ENCODE measurements around the gene ARHGEF7. TPM values are rescaled to one million over a fixed set of nuclear protein-coding genes. Genes with fewer than 3 reads are reported as not detected.
"Not testable (repeated sequence)": the region's sequence is repeated elsewhere in the genome, so short reads cannot be mapped to it uniquely, and the experiment has no call there.

The ARHGEF7 gene
- total RNA-seq, 1 experiment from 2014 or later = 100 TPM

DNA sequence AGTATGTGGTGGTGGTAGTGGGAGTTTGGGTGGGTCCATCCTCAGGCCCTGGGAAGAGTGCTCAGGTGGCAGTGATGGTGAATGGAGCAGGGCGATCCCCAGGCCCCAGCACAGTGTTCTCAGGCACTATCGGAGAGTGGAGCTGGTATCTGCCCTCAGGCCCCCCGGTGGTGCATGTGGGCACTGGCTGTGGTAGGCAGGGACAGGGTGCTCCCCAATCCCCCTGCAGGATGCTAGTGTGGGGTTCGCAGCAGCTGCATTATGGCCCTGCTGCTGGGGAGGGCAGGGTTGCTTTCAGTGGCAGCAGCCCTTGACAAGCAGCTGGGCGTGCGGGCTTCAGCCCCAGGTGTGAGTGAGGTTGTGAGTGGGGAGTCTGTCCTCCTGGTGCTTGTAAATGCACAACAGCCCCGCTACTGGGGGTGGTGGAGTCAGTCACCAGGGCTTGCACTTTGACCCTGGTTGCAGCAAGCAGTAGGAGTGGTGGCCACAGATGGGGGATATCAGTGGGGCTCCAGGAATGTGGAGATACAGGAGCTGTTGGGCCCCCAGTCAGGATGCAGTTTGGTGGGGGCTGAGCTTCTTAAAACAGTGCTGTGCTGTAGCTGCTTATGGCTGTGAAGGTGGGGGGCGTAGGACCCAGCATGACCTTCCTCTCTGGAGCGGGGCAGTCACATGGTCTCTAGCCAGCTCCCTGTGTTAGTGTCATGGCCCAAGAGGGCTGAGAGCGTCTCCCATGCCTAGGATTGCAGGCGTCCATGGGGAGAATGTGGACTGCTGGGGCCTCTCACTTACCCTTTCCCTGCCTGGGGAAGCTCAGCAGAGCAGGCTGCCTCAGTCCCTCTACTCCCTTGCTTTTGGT, 38.7 kb upstream of the ARHGEF7 start:
- Histone ChIP-seq H4K20me1 (ENCODE audit: insufficient read depth, low read depth, low read length) (no peaks in the 10 kb centered on the region), H3K36me3 (ENCODE audit: insufficient read depth, low read length) (no peaks in the 10 kb centered on the region), H3K4me1 (ENCODE audit: low read length) (no peaks in the 10 kb centered on the region), H3K27me3 (ENCODE audit: low read length) (0 out of 2 replicates have a peak, but pooled peaks cover 3% of the 10 kb centered on the region), H3K27ac (ENCODE audit: low read length) (no peak overlapping the region), H3K79me2 (ENCODE audit: low read length) (no peaks in the 10 kb centered on the region), H3K4me2 (ENCODE audit: low read depth, low read length, poor library complexity, severe bottlenecking) (no peak overlapping the region), H3K4me3 (ENCODE audit: low read length) (no peak overlapping the region), H3K9me2 (replicated peaks; ENCODE audit: insufficient read depth, low read length) (no peaks in the 10 kb centered on the region), H3K9me3 (ENCODE audit: low read length) (peaks cover 18% of the 10 kb centered on the region), H3K9ac (ENCODE audit: low read length) (no peak overlapping the region), H2AFZ (ENCODE audit: low read length) (no peak overlapping the region)
- DNase-seq = peak; percentile 44

DNA sequence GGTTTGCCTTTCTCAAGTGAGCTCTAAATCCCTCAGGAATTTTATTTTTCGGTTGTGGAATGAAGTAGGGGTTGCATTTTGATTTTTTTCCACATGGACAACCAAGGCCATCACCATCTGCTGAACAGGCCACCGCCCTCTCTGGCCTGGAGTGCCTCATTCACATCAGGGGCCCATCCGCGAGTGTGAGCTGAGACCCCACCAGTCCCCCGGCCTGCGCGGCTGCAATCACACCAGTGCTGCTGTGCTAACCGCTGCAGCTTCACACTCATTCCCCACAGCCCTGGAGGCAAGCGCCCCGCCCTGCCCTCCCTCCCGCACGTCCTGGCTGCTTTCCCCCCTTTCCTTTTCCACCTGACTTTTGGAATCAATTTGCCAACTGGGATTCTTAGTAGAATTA, 35.7 kb upstream of the ARHGEF7 start:
- Histone ChIP-seq H2AFZ (ENCODE audit: low read length) (no peak overlapping the region), H3K9me3 (ENCODE audit: low read length) (peaks cover 11% of the 10 kb centered on the region), H3K4me3 (ENCODE audit: low read length) (no peak overlapping the region), H3K9ac (ENCODE audit: low read length) (no peak overlapping the region), H3K27ac (ENCODE audit: low read length) (no peak overlapping the region), H3K4me1 (ENCODE audit: low read length) (no peaks in the 10 kb centered on the region), H4K20me1 (ENCODE audit: insufficient read depth, low read depth, low read length) (no peaks in the 10 kb centered on the region), H3K79me2 (ENCODE audit: low read length) (no peaks in the 10 kb centered on the region), H3K9me2 (replicated peaks; ENCODE audit: insufficient read depth, low read length) (no peaks in the 10 kb centered on the region), H3K27me3 (ENCODE audit: low read length) (no peaks in the 10 kb centered on the region), H3K36me3 (ENCODE audit: insufficient read depth, low read length) (no peaks in the 10 kb centered on the region), H3K4me2 (ENCODE audit: low read depth, low read length, poor library complexity, severe bottlenecking) (no peak overlapping the region)
- no peak for DNase-seq

DNA sequence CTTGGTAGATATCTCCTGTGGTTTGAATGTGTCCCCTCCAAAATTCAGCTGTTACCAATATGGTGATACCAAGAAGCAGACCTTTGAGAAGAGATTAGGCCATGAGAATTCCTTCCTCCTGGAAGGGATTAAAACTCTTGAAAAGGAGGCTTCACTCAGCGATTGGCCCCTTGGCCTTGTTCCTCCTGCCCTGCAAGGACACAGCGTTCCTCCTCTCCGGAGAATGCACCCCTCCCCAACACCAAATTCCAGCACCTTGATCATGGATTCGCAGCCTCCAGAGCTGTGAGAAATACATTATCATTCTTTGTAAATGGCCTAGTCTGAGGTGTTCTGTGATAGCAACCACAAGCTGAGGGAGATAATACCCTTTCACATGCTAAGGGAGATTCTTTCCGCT, 34.5 kb upstream of the ARHGEF7 start:
- Histone ChIP-seq H3K79me2 (ENCODE audit: low read length) (no peaks in the 10 kb centered on the region), H3K4me1 (ENCODE audit: low read length) (no peaks in the 10 kb centered on the region), H2AFZ (ENCODE audit: low read length) (no peak overlapping the region), H3K9me2 (replicated peaks; ENCODE audit: insufficient read depth, low read length) (no peaks in the 10 kb centered on the region), H3K27me3 (ENCODE audit: low read length) (no peaks in the 10 kb centered on the region), H3K4me3 (ENCODE audit: low read length) (no peak overlapping the region), H3K36me3 (ENCODE audit: insufficient read depth, low read length) (no peaks in the 10 kb centered on the region), H3K4me2 (ENCODE audit: low read depth, low read length, poor library complexity, severe bottlenecking) (no peak overlapping the region), H3K27ac (ENCODE audit: low read length) (no peak overlapping the region), H3K9ac (ENCODE audit: low read length) (no peak overlapping the region), H4K20me1 (ENCODE audit: insufficient read depth, low read depth, low read length) (no peaks in the 10 kb centered on the region), H3K9me3 (ENCODE audit: low read length) (no peaks in the 10 kb centered on the region; the same call in 1 of the 2 replicates)
- no peak for DNase-seq

DNA sequence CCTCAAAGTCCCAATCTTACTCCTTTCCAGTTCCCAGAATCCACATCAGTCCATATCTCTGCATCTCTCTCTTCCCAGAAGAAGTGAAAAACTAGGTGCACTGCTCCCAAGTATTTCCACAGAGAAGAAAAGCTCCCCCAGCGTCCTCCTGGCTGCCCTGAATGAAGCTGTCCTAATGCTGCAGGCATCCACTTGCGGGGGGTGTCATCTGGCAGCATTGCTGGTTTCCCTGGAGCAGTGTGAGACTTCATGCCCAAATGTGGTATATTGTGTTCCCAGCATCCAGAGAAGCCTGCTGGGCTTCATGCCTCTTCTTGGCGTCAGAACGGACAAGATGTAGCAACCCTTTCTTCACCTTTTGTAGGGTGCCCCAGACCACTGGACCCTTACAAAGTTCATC, 32.9 kb upstream of the ARHGEF7 start:
- Histone ChIP-seq H3K9me2 (replicated peaks; ENCODE audit: insufficient read depth, low read length) (no peaks in the 10 kb centered on the region), H3K79me2 (ENCODE audit: low read length) (no peaks in the 10 kb centered on the region), H3K4me2 (ENCODE audit: low read depth, low read length, poor library complexity, severe bottlenecking) (no peak overlapping the region), H3K27ac (ENCODE audit: low read length) (no peak overlapping the region), H4K20me1 (ENCODE audit: insufficient read depth, low read depth, low read length) (no peaks in the 10 kb centered on the region), H3K4me3 (ENCODE audit: low read length) (no peak overlapping the region), H3K4me1 (ENCODE audit: low read length) (no peaks in the 10 kb centered on the region), H3K36me3 (ENCODE audit: insufficient read depth, low read length) (no peaks in the 10 kb centered on the region), H3K27me3 (ENCODE audit: low read length) (no peaks in the 10 kb centered on the region), H3K9me3 (ENCODE audit: low read length) (no peaks in the 10 kb centered on the region), H2AFZ (ENCODE audit: low read length) (no peak overlapping the region), H3K9ac (ENCODE audit: low read length) (no peak overlapping the region)
- no peak for DNase-seq

DNA sequence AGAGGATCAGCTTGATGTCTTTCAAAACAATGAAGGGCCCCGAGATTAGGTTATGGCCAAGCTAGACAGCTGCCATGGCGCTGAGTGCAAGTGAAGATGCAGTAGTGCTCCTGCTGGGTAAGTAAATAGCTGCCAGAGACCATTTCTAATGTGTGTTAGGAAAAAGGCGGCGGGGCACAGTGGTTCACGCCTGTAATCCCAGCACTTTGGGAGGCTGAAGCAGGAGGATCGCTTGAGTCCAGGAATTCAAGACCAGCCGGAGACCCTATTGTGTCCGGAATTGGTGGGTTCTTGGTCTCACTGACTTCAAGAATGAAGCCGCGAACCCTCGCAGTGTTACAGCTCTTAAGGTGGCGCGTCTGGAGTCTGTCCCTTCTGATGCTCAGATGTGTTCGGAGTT, 32.3 kb upstream of the ARHGEF7 start:
- DNase-seq; H3K4me1 ChIP-seq (ENCODE audit: low read length); H3K9me3 ChIP-seq (ENCODE audit: low read length); H3K36me3 ChIP-seq (ENCODE audit: insufficient read depth, low read length); H3K4me2 ChIP-seq (ENCODE audit: low read depth, low read length, poor library complexity, severe bottlenecking); H4K20me1 ChIP-seq (ENCODE audit: insufficient read depth, low read depth, low read length); H3K27me3 ChIP-seq (ENCODE audit: low read length); H3K27ac ChIP-seq (ENCODE audit: low read length); H3K79me2 ChIP-seq (ENCODE audit: low read length); H3K4me3 ChIP-seq (ENCODE audit: low read length); H3K9ac ChIP-seq (ENCODE audit: low read length); H2AFZ ChIP-seq (ENCODE audit: low read length); H3K9me2 ChIP-seq (replicated peaks; ENCODE audit: insufficient read depth, low read length): not testable (repeated sequence)

DNA sequence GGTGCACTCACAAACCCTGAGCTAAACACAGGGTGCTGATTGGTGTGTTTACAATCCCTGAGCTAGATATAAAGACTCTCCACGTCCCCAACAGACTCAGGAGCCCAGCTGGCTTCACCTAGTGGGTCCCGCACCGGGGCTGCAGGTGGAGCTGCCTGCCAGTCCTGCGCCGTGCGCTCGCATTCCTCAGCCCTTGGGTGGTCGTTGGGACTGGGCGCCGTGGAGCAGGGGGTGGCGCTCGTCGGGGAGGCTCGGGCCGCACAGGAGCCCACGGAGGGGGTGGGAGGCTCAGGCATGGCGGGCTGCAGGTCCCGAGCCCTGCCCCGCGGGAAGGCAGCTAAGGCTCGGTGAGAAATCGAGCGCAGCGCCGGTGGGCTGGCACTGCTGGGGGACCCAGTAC, 31.4 kb upstream of the ARHGEF7 start:
- H3K4me1 ChIP-seq (ENCODE audit: low read length); H3K4me2 ChIP-seq (ENCODE audit: low read depth, low read length, poor library complexity, severe bottlenecking); H3K4me3 ChIP-seq (ENCODE audit: low read length); H3K27me3 ChIP-seq (ENCODE audit: low read length); H3K9ac ChIP-seq (ENCODE audit: low read length); H3K36me3 ChIP-seq (ENCODE audit: insufficient read depth, low read length); DNase-seq; H3K79me2 ChIP-seq (ENCODE audit: low read length); H3K9me2 ChIP-seq (replicated peaks; ENCODE audit: insufficient read depth, low read length); H2AFZ ChIP-seq (ENCODE audit: low read length); H4K20me1 ChIP-seq (ENCODE audit: insufficient read depth, low read depth, low read length); H3K9me3 ChIP-seq (ENCODE audit: low read length); H3K27ac ChIP-seq (ENCODE audit: low read length): not testable (repeated sequence)

DNA sequence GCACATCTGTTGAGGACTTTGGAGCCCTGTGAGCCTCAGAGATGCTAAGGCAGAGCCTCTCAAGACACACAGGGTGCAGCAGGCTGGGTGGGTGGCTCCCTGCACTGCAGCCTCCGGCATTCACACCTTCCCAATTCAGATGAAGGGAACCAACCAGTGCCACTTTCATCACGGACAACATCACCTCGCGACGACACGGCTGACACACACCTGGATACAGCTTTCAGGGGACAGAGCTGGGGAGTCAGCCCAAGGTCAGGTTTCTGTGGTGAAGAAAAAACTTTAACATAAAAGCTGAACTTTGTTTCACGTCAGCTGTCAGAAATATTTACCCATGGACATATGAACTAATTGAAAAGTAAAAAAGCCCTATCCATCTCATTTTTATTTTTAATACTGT, 24.9 kb upstream of the ARHGEF7 start:
- Histone ChIP-seq H3K27ac (ENCODE audit: low read length) (no peak overlapping the region), H3K9me2 (replicated peaks; ENCODE audit: insufficient read depth, low read length) (no peaks in the 10 kb centered on the region), H2AFZ (ENCODE audit: low read length) (no peak overlapping the region), H4K20me1 (ENCODE audit: insufficient read depth, low read depth, low read length) (no peaks in the 10 kb centered on the region), H3K9me3 (ENCODE audit: low read length) (no peaks in the 10 kb centered on the region), H3K4me1 (ENCODE audit: low read length) (no peaks in the 10 kb centered on the region), H3K79me2 (ENCODE audit: low read length) (no peaks in the 10 kb centered on the region), H3K4me2 (ENCODE audit: low read depth, low read length, poor library complexity, severe bottlenecking) (no peak overlapping the region), H3K4me3 (ENCODE audit: low read length) (no peak overlapping the region), H3K9ac (ENCODE audit: low read length) (no peak overlapping the region), H3K36me3 (ENCODE audit: insufficient read depth, low read length) (no peaks in the 10 kb centered on the region), H3K27me3 (ENCODE audit: low read length) (no peaks in the 10 kb centered on the region)
- no peak for DNase-seq

DNA sequence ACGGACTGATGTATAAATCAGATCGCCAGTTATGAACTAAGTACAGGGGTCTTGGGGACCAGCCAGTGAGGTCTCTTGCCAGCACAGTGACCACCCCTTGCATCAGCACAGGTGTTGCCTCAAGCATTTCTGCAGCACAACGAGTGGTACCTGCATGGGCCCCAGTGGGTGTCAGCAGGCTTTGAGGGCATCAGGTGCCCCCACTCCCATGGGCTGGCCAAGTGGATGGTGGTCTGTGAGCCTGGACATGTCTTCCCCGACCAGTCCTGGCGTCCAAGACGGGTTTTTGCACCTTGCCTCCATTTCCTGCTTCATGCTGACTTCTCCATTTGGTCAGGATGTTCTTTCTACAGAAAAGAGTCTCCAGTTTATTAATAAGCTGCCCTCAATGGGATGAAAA, 22.4 kb upstream of the ARHGEF7 start:
- DNase-seq = no peak
- Histone ChIP-seq H3K9ac (ENCODE audit: low read length) (no peak overlapping the region), H3K9me3 (ENCODE audit: low read length) (no peaks in the 10 kb centered on the region), H3K27me3 (ENCODE audit: low read length) (no peaks in the 10 kb centered on the region), H4K20me1 (ENCODE audit: insufficient read depth, low read depth, low read length) (no peaks in the 10 kb centered on the region), H3K79me2 (ENCODE audit: low read length) (no peaks in the 10 kb centered on the region), H2AFZ (ENCODE audit: low read length) (no peak overlapping the region), H3K4me3 (ENCODE audit: low read length) (no peak overlapping the region), H3K4me1 (ENCODE audit: low read length) (no peaks in the 10 kb centered on the region), H3K9me2 (replicated peaks; ENCODE audit: insufficient read depth, low read length) (no peaks in the 10 kb centered on the region), H3K36me3 (ENCODE audit: insufficient read depth, low read length) (no peaks in the 10 kb centered on the region), H3K27ac (ENCODE audit: low read length) (no peak overlapping the region), H3K4me2 (ENCODE audit: low read depth, low read length, poor library complexity, severe bottlenecking) (no peak overlapping the region)

All from Karpas-422 (cell line).